Stimulated activated CD4-positive, alpha-beta T cell treated with anti-CD3 and anti-CD28 coated beads, Interleukin-15, amount 100 ng/mL, for 48 hours (primary cell): ENCODE measurements around the gene GHRHR.

Source experiments
- DNase-seq, 2 donors: peaks; one replicate each; pipeline ENCODE4 v3.0.0-alpha.2; 2020; ENCODE audit warnings: low read depth in 2 of 2

Gene GHRHR

GRCh38 chr7:30928254-30928872 is 35.4 kb upstream of the GHRHR start:
- DNase-seq, result no peak

GRCh38 chr7:30929686-30930085 is 34.1 kb upstream of the GHRHR start:
- no peak for DNase-seq

GRCh38 chr7:30930621-30931020 is 33.1 kb upstream of the GHRHR start:
- DNase-seq, result no peak

GRCh38 chr7:30931161-30931928 is 32.4 kb upstream of the GHRHR start:
- DNase-seq, result no peak

GRCh38 chr7:30931929-30932540 is 31.7 kb upstream of the GHRHR start:
- DNase-seq, result no peak

GRCh38 chr7:30932562-30932961 is 31.2 kb upstream of the GHRHR start:
- no peak for DNase-seq

- no peak for DNase-seq
These were observed 30.4 kb upstream of the GHRHR start for GRCh38 chr7:30933124-30933974.

- DNase-seq, result no peak
These were observed 29.5 kb upstream of the GHRHR start for GRCh38 chr7:30934225-30934624.

GRCh38 chr7:30934732-30935568 is 28.8 kb upstream of the GHRHR start:
- DNase-seq, result no peak

GRCh38 chr7:30935569-30935877 is 28.2 kb upstream of the GHRHR start:
- DNase-seq, result no peak

GRCh38 chr7:30936650-30937245 is 27.0 kb upstream of the GHRHR start:
- DNase-seq, result no peak

- no peak for DNase-seq
These were observed 26.3 kb upstream of the GHRHR start for GRCh38 chr7:30937416-30937815.

- DNase-seq, result peak; percentile 26 to 65
These were observed 25.1 kb upstream of the GHRHR start for GRCh38 chr7:30938435-30939316.

GRCh38 chr7:30941582-30942323 is 22.0 kb upstream of the GHRHR start:
- no peak for DNase-seq

GRCh38 chr7:30950197-30950596 is 13.6 kb upstream of the GHRHR start:
- DNase-seq, result no peak

GRCh38 chr7:30954914-30955313 is 8.8 kb upstream of the GHRHR start:
- DNase-seq, result no peak

- DNase-seq, result no peak
These were observed 7.0 kb upstream of the GHRHR start for GRCh38 chr7:30956704-30957103.

- DNase-seq, result no peak
These were observed 1.6 kb downstream of the GHRHR start for GRCh38 chr7:30965372-30965771.

GRCh38 chr7:30965883-30966282 is 2.1 kb downstream of the GHRHR start:
- no peak for DNase-seq
